MM.1S (cell line): Measurements from ENCODE around the gene NFRKB.

Experiments
- EZH2 ChIP-seq: fragments of 300-600 bp; sonication (generic); optimal IDR thresholded peaks from 2 replicates; pipeline ENCODE3; 2017; ENCODE audit warnings: low read depth, mild to moderate bottlenecking, antibody characterized with exemption, low read length, mixed read lengths
- EZH2phosphoT487 ChIP-seq: fragments of 300-600 bp; sonication (generic); IDR thresholded peaks from 2 replicates; pipeline ENCODE4 v1.6.1; 2018; ENCODE audit warnings: antibody characterized with exemption, low read length
- TF ChIP-seq, protein P1 (sequence below): fragments of 300-600 bp; sonication (generic); IDR thresholded peaks from 2 replicates; pipeline ENCODE4 v1.5.1; 2016; ENCODE audit warnings: antibody characterized with exemption, low read length, mixed read lengths

DNA sequence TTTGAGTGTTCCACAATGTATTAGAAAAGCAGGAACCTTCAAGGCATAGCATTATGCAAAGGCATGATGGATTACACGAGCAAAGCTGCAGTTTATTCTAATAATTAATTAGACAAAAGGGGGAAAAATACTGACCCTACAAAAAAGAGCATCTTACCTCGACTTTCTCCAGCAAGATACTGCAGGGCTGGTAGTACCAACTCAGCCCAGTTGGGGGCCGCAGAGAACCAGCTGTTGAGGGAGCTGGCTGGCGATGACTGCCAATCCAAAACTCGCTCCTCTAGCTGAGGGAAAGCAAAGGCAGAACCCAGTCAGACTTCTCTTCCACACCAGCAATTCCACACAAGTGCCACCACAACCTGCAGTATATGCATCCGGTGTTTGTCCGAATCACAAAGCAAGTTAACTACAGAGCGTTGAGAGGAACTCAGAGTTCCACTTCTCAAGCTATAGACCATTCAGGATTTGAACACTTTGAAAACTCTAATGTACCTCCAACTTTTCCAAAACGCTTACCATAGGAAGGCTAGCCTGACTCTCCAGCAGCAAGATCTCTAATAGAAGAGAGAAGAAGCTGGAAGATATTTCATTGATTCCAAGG, 13.7 kb downstream of the NFRKB start:
- TF ChIP-seq EZH2 (no peak), EZH2phosphoT487 (no peak)
- TF ChIP-seq, protein P1, sequence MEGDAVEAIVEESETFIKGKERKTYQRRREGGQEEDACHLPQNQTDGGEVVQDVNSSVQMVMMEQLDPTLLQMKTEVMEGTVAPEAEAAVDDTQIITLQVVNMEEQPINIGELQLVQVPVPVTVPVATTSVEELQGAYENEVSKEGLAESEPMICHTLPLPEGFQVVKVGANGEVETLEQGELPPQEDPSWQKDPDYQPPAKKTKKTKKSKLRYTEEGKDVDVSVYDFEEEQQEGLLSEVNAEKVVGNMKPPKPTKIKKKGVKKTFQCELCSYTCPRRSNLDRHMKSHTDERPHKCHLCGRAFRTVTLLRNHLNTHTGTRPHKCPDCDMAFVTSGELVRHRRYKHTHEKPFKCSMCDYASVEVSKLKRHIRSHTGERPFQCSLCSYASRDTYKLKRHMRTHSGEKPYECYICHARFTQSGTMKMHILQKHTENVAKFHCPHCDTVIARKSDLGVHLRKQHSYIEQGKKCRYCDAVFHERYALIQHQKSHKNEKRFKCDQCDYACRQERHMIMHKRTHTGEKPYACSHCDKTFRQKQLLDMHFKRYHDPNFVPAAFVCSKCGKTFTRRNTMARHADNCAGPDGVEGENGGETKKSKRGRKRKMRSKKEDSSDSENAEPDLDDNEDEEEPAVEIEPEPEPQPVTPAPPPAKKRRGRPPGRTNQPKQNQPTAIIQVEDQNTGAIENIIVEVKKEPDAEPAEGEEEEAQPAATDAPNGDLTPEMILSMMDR: peak; percentile 53
